AG10803 (cell line): ENCODE measurements around the gene DNLZ.

Source experiments
- DNase-seq: peaks from one replicate; pipeline ENCODE4 v3.0.0; 2010; ENCODE audit warnings: low read depth
- H3K4me3 ChIP-seq: 2 replicates; pipeline ENCODE4 v1.5.1; 2011; ENCODE audit warnings: mild to moderate bottlenecking, low read length, control low read depth
- CTCF ChIP-seq: conservative IDR thresholded peaks from 2 replicates; pipeline ENCODE4 v1.5.1; 2011; ENCODE audit warnings: mild to moderate bottlenecking, low read length, control low read depth, inconsistent platforms

Gene DNLZ

GRCh38 chr9:136329211-136329627, 34.3 kb downstream of the DNLZ start:
- H3K4me3 ChIP-seq = peak overlapping the region; percentile 91
- TF ChIP-seq CTCF = no peak
- DNase-seq = no peak

GRCh38 chr9:136328622-136329041, 34.9 kb downstream of the DNLZ start:
- TF ChIP-seq CTCF = no peak
- DNase-seq = peak; percentile 54
- H3K4me3 ChIP-seq = peak overlapping the region; percentile 91

- no peak for TF ChIP-seq CTCF
- no peak for DNase-seq
- peak overlapping the region; percentile 91 for H3K4me3 ChIP-seq
These were observed 35.4 kb downstream of the DNLZ start for GRCh38 chr9:136328011-136328621.

GRCh38 chr9:136327304-136327974, 36.1 kb downstream of the DNLZ start, which contains the start of gene GPSM1:
Gene GPSM1, plus strand, starts transcription at chr9:136327539. Its CDS starts 157 bp downstream, at chr9:136327696.
- peak; percentile 57 for DNase-seq
- peak within 1 kb of the TSS; percentile 91 for H3K4me3 ChIP-seq
- no peak for TF ChIP-seq CTCF

- H3K4me3 ChIP-seq = peak overlapping the region; percentile 45
- no peak for TF ChIP-seq CTCF
- no peak for DNase-seq
These were observed 36.7 kb downstream of the DNLZ start for GRCh38 chr9:136326761-136327303.

- H3K4me3 ChIP-seq = peak overlapping the region; percentile 45
- TF ChIP-seq CTCF = no peak; the same call in 1 of the 2 replicates
- DNase-seq = peak; percentile 90
These were observed 37.3 kb downstream of the DNLZ start for GRCh38 chr9:136326061-136326760.
